Measurements from ENCODE around the gene SYNJ2. TPM values are rescaled to one million over a fixed set of nuclear protein-coding genes. Genes with fewer than 3 reads are reported as not detected.

Gene SYNJ2
- total and polyA plus RNA-seq, 2 donors from 2014 or later = 1.7 to 15.8 TPM

- intact Hi-C loops (cut with DNase I) = no loop called here
- no peak for DNase-seq
- no peak overlapping the region for H3K27ac ChIP-seq (ENCODE audit: low read depth in 2 of 2, low read length in 2 of 2)
Observed at GRCh38 chr6:157994125-157994795, 12.6 kb downstream of the SYNJ2 start.

GRCh38 chr6:157995458-157995857, 13.8 kb downstream of the SYNJ2 start:
- no peak for FAIRE-seq
- Histone ChIP-seq H3K9ac (ENCODE audit: low read length in 3 of 3) (no peak overlapping the region), H3K9me3 (ENCODE audit: control insufficient read depth in 2 of 3, insufficient read depth in 1 of 3, low read length in 3 of 3) (no peaks in the 10 kb centered on the region), H3K27ac (ENCODE audit: low read depth in 2 of 2, low read length in 2 of 2) (no peak overlapping the region), H3K4me3 (ENCODE audit: low read length in 3 of 3) (no peak overlapping the region), H3K27me3 (ENCODE audit: control insufficient read depth, insufficient read depth, low read length) (no peaks in the 10 kb centered on the region), H3K4me1 (ENCODE audit: control insufficient read depth in 2 of 3, insufficient read depth in 2 of 3, low read depth in 1 of 3, low read length in 3 of 3) (peaks cover 0 to 11% (median 0%) of the 10 kb centered on the region in 3 donors), H3K36me3 (ENCODE audit: control insufficient read depth in 2 of 3, insufficient read depth in 3 of 3, low read length in 3 of 3) (no peaks in the 10 kb centered on the region)
- TF ChIP-seq CTCF (IDR thresholded peaks at IDR 0.05; ENCODE audit: borderline replicate concordance, extremely low read depth, insufficient read depth) = no peak
- no peak for DNase-seq
- intact Hi-C loops (cut with DNase I) = no loop called here

More at GRCh38 chr6:157994125-157994795, 12.6 kb downstream of the SYNJ2 start:
- Histone ChIP-seq H3K4me1 (ENCODE audit: control insufficient read depth in 2 of 3, insufficient read depth in 2 of 3, low read depth in 1 of 3, low read length in 3 of 3) (peaks cover 0 to 21% (median 6%) of the 10 kb centered on the region in 3 donors), H3K27me3 (ENCODE audit: control insufficient read depth, insufficient read depth, low read length) (no peaks in the 10 kb centered on the region), H3K9me3 (ENCODE audit: control insufficient read depth in 2 of 3, insufficient read depth in 1 of 3, low read length in 3 of 3) (no peaks in the 10 kb centered on the region), H3K9ac (ENCODE audit: low read length in 3 of 3) (no peak overlapping the region), H3K4me3 (ENCODE audit: low read length in 3 of 3) (no peak overlapping the region), H3K36me3 (ENCODE audit: control insufficient read depth in 2 of 3, insufficient read depth in 3 of 3, low read length in 3 of 3) (no peaks in the 10 kb centered on the region)
- FAIRE-seq = no peak
- no peak for TF ChIP-seq CTCF (IDR thresholded peaks at IDR 0.05; ENCODE audit: borderline replicate concordance, extremely low read depth, insufficient read depth)

GRCh38 chr6:157996201-157996712, 14.6 kb downstream of the SYNJ2 start:
- Histone ChIP-seq H3K9ac (ENCODE audit: low read length in 3 of 3) (no peak overlapping the region), H3K4me1 (ENCODE audit: control insufficient read depth in 2 of 3, insufficient read depth in 2 of 3, low read depth in 1 of 3, low read length in 3 of 3) (peaks cover 0 to 6% (median 0%) of the 10 kb centered on the region in 3 donors), H3K27ac (ENCODE audit: low read depth in 2 of 2, low read length in 2 of 2) (no peak overlapping the region), H3K27me3 (ENCODE audit: control insufficient read depth, insufficient read depth, low read length) (no peaks in the 10 kb centered on the region), H3K4me3 (ENCODE audit: low read length in 3 of 3) (no peak overlapping the region), H3K9me3 (ENCODE audit: control insufficient read depth in 2 of 3, insufficient read depth in 1 of 3, low read length in 3 of 3) (no peaks in the 10 kb centered on the region), H3K36me3 (ENCODE audit: control insufficient read depth in 2 of 3, insufficient read depth in 3 of 3, low read length in 3 of 3) (no peaks in the 10 kb centered on the region)
- FAIRE-seq = no peak
- TF ChIP-seq CTCF (IDR thresholded peaks at IDR 0.05; ENCODE audit: borderline replicate concordance, extremely low read depth, insufficient read depth) = no peak
- intact Hi-C loops (cut with DNase I) = no loop called here
- DNase-seq = no peak

Measured in kidney (tissue), 14 donors.